WTC11 (cell line): ENCODE results near the gene C20orf204. TPM values are rescaled to one million over a fixed set of nuclear protein-coding genes. Genes with fewer than 3 reads are reported as not detected.

ENCODE experiments used
- ATAC-seq: fragments of 200-7000 bp; cut with Tn5 transposase; 2 replicates; pipeline ENCODE4 v1.10.0; 2021; ENCODE audit warnings: mild to moderate bottlenecking, moderate library complexity
- CTCF ChIA-PET: fragments of 300-600 bp; sonication (Branson Sonifier 250); formaldehyde crosslinking; loops from one replicate; lab custom pipeline; 2021; ENCODE audit warnings: antibody characterized with exemption; lab: Charles Lee
- POLR2A ChIA-PET: fragments of 350-600 bp; sonication (Branson Sonifier 250); formaldehyde crosslinking; loops from one replicate; lab custom pipeline; 2021; ENCODE audit warnings: antibody characterized with exemption; lab: Charles Lee
- DNase-seq: peaks from one replicate; pipeline ENCODE4 v3.0.0; 2021; ENCODE audit warnings: low spot score
- H3K27ac Mint-ChIP-seq: 2 replicates; pipeline ENCODE4 v1.8.0; 2021; ENCODE audit warnings: mixed read lengths
- H3K27me3 Mint-ChIP-seq: 2 replicates; pipeline ENCODE4 v1.8.0; 2021; ENCODE audit warnings: low read depth, mild to moderate bottlenecking, moderate library complexity, mixed read lengths
- H3K36me3 Mint-ChIP-seq: 2 replicates; pipeline ENCODE4 v1.8.0; 2021; ENCODE audit warnings: mixed read lengths
- H3K4me1 Mint-ChIP-seq: 2 replicates; pipeline ENCODE4 v1.8.0; 2022; ENCODE audit warnings: mixed read lengths
- H3K4me3 Mint-ChIP-seq: 2 replicates; pipeline ENCODE4 v1.8.0; 2021; ENCODE audit warnings: mild to moderate bottlenecking, moderate library complexity, mixed read lengths
- H3K9me3 Mint-ChIP-seq: 2 replicates; pipeline ENCODE4 v1.8.0; 2021; ENCODE audit warnings: mixed read lengths
- AFF4 ChIP-seq: sonication (generic); formaldehyde crosslinking; IDR thresholded peaks from 2 replicates; pipeline ENCODE4 v1.8.1; 2023; ENCODE audit warnings: mild to moderate bottlenecking, missing genetic modification reagents, borderline replicate concordance
- ATF1 ChIP-seq: sonication (generic); formaldehyde crosslinking; IDR thresholded peaks from 2 replicates; pipeline ENCODE4 v1.8.1; 2023; ENCODE audit warnings: mild to moderate bottlenecking, moderate library complexity, missing genetic modification reagents
- ATF6 ChIP-seq: sonication (generic); formaldehyde crosslinking; IDR thresholded peaks from 2 replicates; pipeline ENCODE4 v1.8.1; 2023; ENCODE audit warnings: mild to moderate bottlenecking, missing genetic modification reagents
- CREM ChIP-seq: sonication (generic); formaldehyde crosslinking; IDR thresholded peaks from 2 replicates; pipeline ENCODE4 v1.8.1; 2022; ENCODE audit warnings: mild to moderate bottlenecking, missing genetic modification reagents, moderate library complexity
- CTCF ChIP-seq: fragments of 200-600 bp; IDR thresholded peaks from 2 replicates; pipeline ENCODE4 v1.8.0; 2022; ENCODE audit warnings: antibody characterized with exemption
- FOXP4 ChIP-seq: sonication (generic); formaldehyde crosslinking; IDR thresholded peaks from 2 replicates; pipeline ENCODE4 v1.8.0; 2022; ENCODE audit warnings: mild to moderate bottlenecking, missing genetic modification reagents
- IRF1 ChIP-seq: sonication (generic); formaldehyde crosslinking; IDR thresholded peaks from 2 replicates; pipeline ENCODE4 v1.8.0; 2023; ENCODE audit warnings: missing genetic modification reagents
- MXD4 ChIP-seq: fragments of 250-450 bp; sonication (Bioruptor Pico); IDR thresholded peaks from 2 replicates; pipeline ENCODE4 v1.8.0; 2021; ENCODE audit warnings: mild to moderate bottlenecking, moderate library complexity, borderline replicate concordance
- MYBL2 ChIP-seq: sonication (generic); formaldehyde crosslinking; IDR thresholded peaks from 2 replicates; pipeline ENCODE4 v1.8.1; 2023; ENCODE audit warnings: mild to moderate bottlenecking, moderate library complexity, missing genetic modification reagents
- NFE2L1 ChIP-seq: sonication (generic); formaldehyde crosslinking; IDR thresholded peaks from 2 replicates; pipeline ENCODE4 v1.8.1; 2023; ENCODE audit warnings: missing genetic modification reagents
- PRRX2 ChIP-seq: fragments of 250-450 bp; sonication (Bioruptor Pico); IDR thresholded peaks from 2 replicates; pipeline ENCODE4 v1.8.0; 2021; ENCODE audit warnings: mild to moderate bottlenecking
- SMAD4 ChIP-seq: sonication (generic); formaldehyde crosslinking; IDR thresholded peaks from 2 replicates; pipeline ENCODE4 v1.8.0; 2022; ENCODE audit warnings: mild to moderate bottlenecking, missing genetic modification reagents
- SOX15 ChIP-seq: fragments of 250-450 bp; sonication (Bioruptor Pico); IDR thresholded peaks from 2 replicates; pipeline ENCODE4 v1.9.0; 2021; ENCODE audit warnings: mild to moderate bottlenecking
- TCF7 ChIP-seq: sonication (generic); formaldehyde crosslinking; IDR thresholded peaks from 2 replicates; pipeline ENCODE4 v1.8.0; 2022; ENCODE audit warnings: mild to moderate bottlenecking, low read depth, missing genetic modification reagents, moderate library complexity
- ZMAT4 ChIP-seq: fragments of 250-450 bp; sonication (Bioruptor Pico); IDR thresholded peaks from 2 replicates; pipeline ENCODE4 v1.9.0; 2021; ENCODE audit warnings: mild to moderate bottlenecking
- ZNF219 ChIP-seq: sonication (generic); formaldehyde crosslinking; IDR thresholded peaks from 2 replicates; pipeline ENCODE4 v1.8.0; 2023; ENCODE audit warnings: missing genetic modification reagents, mild to moderate bottlenecking, borderline replicate concordance
- ZNF423 ChIP-seq: fragments of 250-450 bp; sonication (Bioruptor Pico); IDR thresholded peaks from 2 replicates; pipeline ENCODE4 v2.1.2; 2022; ENCODE audit warnings: mild to moderate bottlenecking, moderate library complexity
- ZNF512 ChIP-seq: sonication (generic); formaldehyde crosslinking; IDR thresholded peaks from 2 replicates; pipeline ENCODE4 v1.8.1; 2022; ENCODE audit warnings: missing genetic modification reagents, borderline replicate concordance
- ZNF532 ChIP-seq: fragments of 250-450 bp; sonication (Bioruptor Pico); IDR thresholded peaks from 2 replicates; pipeline ENCODE4 v1.9.0; 2021; ENCODE audit warnings: mild to moderate bottlenecking, borderline replicate concordance
- total RNA-seq: library from RNA; stranded (reverse); gene quantifications from 3 replicates; pipeline ENCODE4 v1.2.3, GENCODE V29; 2021

The C20orf204 gene
- total RNA-seq, 1 experiment from 2014 or later, result 2.1 TPM

- ATAC-seq, result no peak
- no peaks in the 10 kb centered on the region for H3K36me3 Mint-ChIP-seq
- H3K9me3 Mint-ChIP-seq, result no peaks in the 10 kb centered on the region
- no peak for DNase-seq
- peaks cover 20% of the 10 kb centered on the region for H3K4me1 Mint-ChIP-seq
- ChIA-PET POLR2A (no interaction called here), CTCF (interaction anchor here (0.7 to 2.5 kb wide), 5 partner anchors 9 to 75 kb away, joined by 3 to 16 read pairs (median 3); partner anchors contain the start of gene LKAAEAR1)
- no peak overlapping the region for H3K4me3 Mint-ChIP-seq
- TF ChIP-seq ZMAT4 (no peak), CTCF (no peak), ATF1 (CRISPR knock-in tag) (no peak), PRRX2 (CRISPR knock-in tag) (no peak), MYBL2 (no peak), CREM (CRISPR knock-in tag) (no peak), SMAD4 (CRISPR knock-in tag) (no peak), ZNF219 (no peak), MXD4 (CRISPR knock-in tag) (no peak), ZNF512 (no peak), ATF6 (no peak), TCF7 (CRISPR knock-in tag) (no peak), IRF1 (CRISPR knock-in tag) (no peak), ZNF532 (no peak), FOXP4 (no peak), AFF4 (no peak), NFE2L1 (no peak), ZNF423 (CRISPR knock-in tag) (no peak), SOX15 (CRISPR knock-in tag) (no peak)
- H3K27me3 Mint-ChIP-seq, result peaks cover 84% of the 10 kb centered on the region
- no peak overlapping the region for H3K27ac Mint-ChIP-seq
These were observed 9.5 kb downstream of the C20orf204 start for GRCh38 chr20:64045346-64046011.
